HG03280 (cell line): Measurements from ENCODE around the gene MORN5.

Source experiments
- ATAC-seq: cut with Tn5 transposase; IDR thresholded peaks from one replicate; pipeline ENCODE4 v1.9.1; 2021; ENCODE audit warnings: mild to moderate bottlenecking, moderate library complexity; ENCODE audit not compliant: unreplicated experiment

Gene MORN5

GRCh38 chr9:122228191-122228567 is 68.5 kb downstream of the MORN5 start:
- ATAC-seq, result no peak

- ATAC-seq, result no peak
Measured at GRCh38 chr9:122228568-122229484, 69.1 kb downstream of the MORN5 start, which contains the start of gene LHX6. TSS of gene LHX6 (minus strand) at chr9:122228957. CDS start at chr9:122228740, 217 bp downstream.

GRCh38 chr9:122229485-122229837 is 69.8 kb downstream of the MORN5 start:
- ATAC-seq, result no peak

GRCh38 chr9:122232796-122233306 is 73.1 kb downstream of the MORN5 start:
- ATAC-seq, result no peak

GRCh38 chr9:122234022-122234748 is 74.5 kb downstream of the MORN5 start:
- no peak for ATAC-seq

GRCh38 chr9:122236681-122237080 is 77.0 kb downstream of the MORN5 start:
- no peak for ATAC-seq

- no peak for ATAC-seq
Measured at GRCh38 chr9:122239722-122240121, 80.0 kb downstream of the MORN5 start.

- no peak for ATAC-seq
Measured at GRCh38 chr9:122244349-122244748, 84.6 kb downstream of the MORN5 start.

- ATAC-seq, result no peak
Measured at GRCh38 chr9:122246666-122247065, 87.0 kb downstream of the MORN5 start.

- no peak for ATAC-seq
Measured at GRCh38 chr9:122248448-122248865, 88.7 kb downstream of the MORN5 start.
